Measurements from ENCODE around the gene ETFB. TPM values are rescaled to one million over a fixed set of nuclear protein-coding genes. Genes with fewer than 3 reads are reported as not detected.
A peak's percentile ranks its signal among the peaks of the same experiment; 100 is the strongest.

The ETFB gene
- total and polyA plus RNA-seq, 10 of the 15 experiments (the other 5 are each of a cell fraction or from before 2014, with no cell fraction given), result 15.1 to 166 (median 87.8) TPM

DNA sequence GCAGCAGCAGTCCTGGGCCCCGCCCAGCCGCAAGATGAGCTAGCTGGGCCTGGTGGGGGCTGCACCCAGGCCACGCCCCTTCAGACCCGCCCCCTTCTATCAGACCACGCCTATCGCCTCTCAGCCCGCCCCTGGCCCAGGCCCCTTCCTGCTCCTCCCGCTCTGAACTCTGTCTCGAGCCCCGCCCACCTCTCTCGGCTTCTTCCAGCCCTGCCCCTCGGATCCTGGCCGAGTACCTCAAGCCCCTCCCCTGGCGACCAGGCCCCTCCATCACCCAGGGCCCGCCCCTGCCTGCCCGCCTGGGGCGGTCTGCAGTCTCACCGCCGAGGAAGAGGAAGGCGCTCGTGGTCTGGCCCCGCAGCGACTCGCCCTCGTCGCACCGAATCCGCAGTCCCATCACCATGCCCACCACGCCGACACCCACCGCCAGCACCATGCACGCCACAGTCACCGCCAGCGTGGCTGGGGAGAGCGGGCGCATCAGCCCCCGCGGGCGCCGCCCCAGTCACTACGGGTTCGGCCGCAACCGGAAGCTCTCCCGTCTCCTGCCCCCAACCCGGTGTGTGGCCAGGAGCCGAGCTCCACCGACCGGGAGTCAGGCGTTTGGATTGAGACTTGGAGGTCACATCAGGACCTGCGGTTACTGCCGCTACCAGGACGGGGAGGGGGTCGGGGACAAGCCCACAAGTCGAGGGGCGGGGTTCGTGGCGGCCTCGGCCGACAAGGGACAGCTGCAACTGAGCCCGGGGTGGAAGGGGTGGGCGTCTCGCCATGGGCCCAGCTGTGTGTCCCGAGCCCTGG is 1.6 kb upstream of the ETFB start:
- 1% methylated on average over 53 of the region's 64 CpGs for WGBS (ENCODE audit: insufficient coverage, insufficient replicate concordance, low lambda C conversion rate, missing lambda C conversion rate)
- peaks cover 18% of the 10 kb centered on the region for H3K79me2 ChIP-seq (ENCODE audit: control insufficient read depth, insufficient read depth, low read length)
- H3K27ac ChIP-seq (ENCODE audit: control insufficient read depth, insufficient read depth), result peak overlapping the region; percentile 56
- ChIA-PET POLR2A (interaction anchor here (1.0 to 2.8 kb wide), 9 partner anchors 9 to 74 kb away, joined by 3 to 64 read pairs (median 7); partner anchors contain the start of genes C19orf84 and SIGLEC10), RAD21 (ENCODE audit: unreplicated experiment) (interaction anchor here (0.5 to 2.3 kb wide), 7 partner anchors 8 to 49 kb away, joined by 3 to 34 read pairs (median 6); partner anchors contain the start of gene SIGLEC10), CTCF (interaction anchor here (0.6 to 2.4 kb wide), 8 partner anchors 8 to 73 kb away, joined by 3 to 12 read pairs (median 4); no protein-coding TSS in a partner anchor), SMC1A (ENCODE audit: uncharacterized antibody, unreplicated experiment) (interaction anchor here (0.6 to 1.9 kb wide), 5 partner anchors 8 to 50 kb away, joined by 3 to 10 read pairs (median 5); partner anchors contain the start of gene SIGLEC10)
- no peaks in the 10 kb centered on the region for H3K9me3 ChIP-seq (replicated peaks; ENCODE audit: control insufficient read depth, insufficient read depth, low read length)
- ATAC-seq (peak; percentile 88), FAIRE-seq (peak; percentile 95), DNase-seq (ENCODE audit: low read depth, low spot score) (peak; percentile 96)
- H3K4me2 ChIP-seq (ENCODE audit: control insufficient read depth, insufficient read depth), result peak overlapping the region; percentile 89
- in situ Hi-C loops (cut with MboI) (loop anchor here (10.0 to 25.0 kb wide), 2 partner anchors 553 to 1030 kb away; partner anchors contain the start of gene KCNC3), intact Hi-C loops (cut with micrococcal nuclease; ENCODE audit: unreplicated experiment) (loop anchor here (1.0 to 2.0 kb wide), 2 partner anchors 27 to 29 kb away; no protein-coding TSS in a partner anchor)
- no peaks in the 10 kb centered on the region for H3K27me3 ChIP-seq (replicated peaks in 1 of 2; ENCODE audit: control insufficient read depth in 2 of 2, insufficient read depth in 2 of 2, low read length in 1 of 2)
- H4K20me1 ChIP-seq (ENCODE audit: control insufficient read depth, insufficient read depth), result no peaks in the 10 kb centered on the region
- H3K4me1 ChIP-seq (ENCODE audit: control insufficient read depth, insufficient read depth, low read length), result peaks cover 24% of the 10 kb centered on the region
- peak overlapping the region; percentile 82 for H3K4me3 ChIP-seq
- peak overlapping the region; percentile 80 for H3K9ac ChIP-seq (ENCODE audit: control insufficient read depth, insufficient read depth, low read length)
- H2AFZ ChIP-seq (ENCODE audit: control insufficient read depth, low read depth, low read length), result peak overlapping the region; percentile 85
- no peaks in the 10 kb centered on the region for H3K36me3 ChIP-seq (ENCODE audit: control insufficient read depth in 2 of 2, insufficient read depth in 2 of 2, low read length in 1 of 2)
- TSS peak; percentile 91 for BruUV-seq (replicated peaks)
- no peak for TF ChIP-seq ZNF24 (IDR thresholded peaks at IDR 0.05)
- TF ChIP-seq PRDM15 (CRISPR knock-in tag; IDR thresholded peaks at IDR 0.05), result no peak
- no peak for TF ChIP-seq BCL11A (IDR thresholded peaks at IDR 0.05; ENCODE audit: low read depth, low read length)
- no peak for TF ChIP-seq HDAC6 (IDR thresholded peaks at IDR 0.05; ENCODE audit: unreplicated experiment)
- TF ChIP-seq GABPA (IDR thresholded peaks at IDR 0.05; ENCODE audit: low read depth), result no peak
- TF ChIP-seq LARP7 (IDR thresholded peaks at IDR 0.05), result peak; percentile 64
- TF ChIP-seq EED (IDR thresholded peaks at IDR 0.05; ENCODE audit: low read depth), result peak; percentile 44
- no peak for TF ChIP-seq EZH2 (IDR thresholded peaks at IDR 0.05; ENCODE audit: borderline replicate concordance, control insufficient read depth, low read depth, low read length)
- peak; percentile 80 for TF ChIP-seq RUNX3 (IDR thresholded peaks at IDR 0.05; ENCODE audit: low read length)
- TF ChIP-seq, protein P1, sequence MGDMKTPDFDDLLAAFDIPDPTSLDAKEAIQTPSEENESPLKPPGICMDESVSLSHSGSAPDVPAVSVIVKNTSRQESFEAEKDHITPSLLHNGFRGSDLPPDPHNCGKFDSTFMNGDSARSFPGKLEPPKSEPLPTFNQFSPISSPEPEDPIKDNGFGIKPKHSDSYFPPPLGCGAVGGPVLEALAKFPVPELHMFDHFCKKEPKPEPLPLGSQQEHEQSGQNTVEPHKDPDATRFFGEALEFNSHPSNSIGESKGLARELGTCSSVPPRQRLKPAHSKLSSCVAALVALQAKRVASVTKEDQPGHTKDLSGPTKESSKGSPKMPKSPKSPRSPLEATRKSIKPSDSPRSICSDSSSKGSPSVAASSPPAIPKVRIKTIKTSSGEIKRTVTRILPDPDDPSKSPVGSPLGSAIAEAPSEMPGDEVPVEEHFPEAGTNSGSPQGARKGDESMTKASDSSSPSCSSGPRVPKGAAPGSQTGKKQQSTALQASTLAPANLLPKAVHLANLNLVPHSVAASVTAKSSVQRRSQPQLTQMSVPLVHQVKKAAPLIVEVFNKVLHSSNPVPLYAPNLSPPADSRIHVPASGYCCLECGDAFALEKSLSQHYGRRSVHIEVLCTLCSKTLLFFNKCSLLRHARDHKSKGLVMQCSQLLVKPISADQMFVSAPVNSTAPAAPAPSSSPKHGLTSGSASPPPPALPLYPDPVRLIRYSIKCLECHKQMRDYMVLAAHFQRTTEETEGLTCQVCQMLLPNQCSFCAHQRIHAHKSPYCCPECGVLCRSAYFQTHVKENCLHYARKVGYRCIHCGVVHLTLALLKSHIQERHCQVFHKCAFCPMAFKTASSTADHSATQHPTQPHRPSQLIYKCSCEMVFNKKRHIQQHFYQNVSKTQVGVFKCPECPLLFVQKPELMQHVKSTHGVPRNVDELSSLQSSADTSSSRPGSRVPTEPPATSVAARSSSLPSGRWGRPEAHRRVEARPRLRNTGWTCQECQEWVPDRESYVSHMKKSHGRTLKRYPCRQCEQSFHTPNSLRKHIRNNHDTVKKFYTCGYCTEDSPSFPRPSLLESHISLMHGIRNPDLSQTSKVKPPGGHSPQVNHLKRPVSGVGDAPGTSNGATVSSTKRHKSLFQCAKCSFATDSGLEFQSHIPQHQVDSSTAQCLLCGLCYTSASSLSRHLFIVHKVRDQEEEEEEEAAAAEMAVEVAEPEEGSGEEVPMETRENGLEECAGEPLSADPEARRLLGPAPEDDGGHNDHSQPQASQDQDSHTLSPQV (IDR thresholded peaks at IDR 0.05), result no peak
- TF ChIP-seq RB1 (IDR thresholded peaks at IDR 0.05; ENCODE audit: borderline replicate concordance), result no peak; the same call in 1 of the 2 replicates
- no peak; the same call in 1 of the 2 replicates for TF ChIP-seq CBFB (IDR thresholded peaks at IDR 0.05; ENCODE audit: low read depth)
- no peak for TF ChIP-seq HDAC2 (IDR thresholded peaks at IDR 0.05)
- TF ChIP-seq STAT3 (IDR thresholded peaks at IDR 0.05; ENCODE audit: low read depth, low read length), result no peak
- no peak for TF ChIP-seq SREBF1 (IDR thresholded peaks at IDR 0.05; ENCODE audit: low read length)
- TF ChIP-seq SUZ12 (IDR thresholded peaks at IDR 0.05; ENCODE audit: unreplicated experiment), result no peak
- no peak for TF ChIP-seq CBX5 (IDR thresholded peaks at IDR 0.05; ENCODE audit: low read depth)
